Mesenchymal stem cell (in vitro differentiated cells and primary cell): Measurements from ENCODE around the gene FRMD4A.

Experiments
- DNase-seq: peaks from one replicate; pipeline ENCODE4 v3.0.0-alpha.2; 2013
- H2AFZ ChIP-seq: one replicate; pipeline ENCODE4 v1.6.1; 2013; ENCODE audit warnings: low read depth, mild to moderate bottlenecking, control low read depth, inconsistent platforms, low read length, moderate library complexity
- H2AK5ac ChIP-seq: 2 replicates; pipeline ENCODE4 v1.6.1; 2013; ENCODE audit warnings: low read length, moderate library complexity, mild to moderate bottlenecking, inconsistent platforms; ENCODE audit not compliant: severe bottlenecking
- H2BK120ac ChIP-seq: one replicate; pipeline ENCODE4 v1.6.1; 2013; ENCODE audit warnings: low read depth, mild to moderate bottlenecking, inconsistent platforms, low read length, moderate library complexity
- H2BK12ac ChIP-seq, 2 experiments: one replicate each; pipeline ENCODE4 v1.6.1; 2013; ENCODE audit warnings: inconsistent platforms in 2 of 2, low read length in 2 of 2, mild to moderate bottlenecking in 2 of 2, moderate library complexity in 2 of 2, control low read depth in 1 of 2
- H2BK15ac ChIP-seq: one replicate; pipeline ENCODE4 v1.6.1; 2013; ENCODE audit warnings: mild to moderate bottlenecking, low read depth, inconsistent platforms; ENCODE audit not compliant: poor library complexity, severe bottlenecking
- H2BK5ac ChIP-seq: 2 replicates; pipeline ENCODE4 v1.6.1; 2013; ENCODE audit warnings: low read depth, mild to moderate bottlenecking, low read length, control low read depth, inconsistent platforms; ENCODE audit not compliant: poor library complexity, severe bottlenecking
- H3K14ac ChIP-seq, 2 experiments: one replicate each; pipeline ENCODE4 v1.6.1; 2013; ENCODE audit warnings: inconsistent platforms in 2 of 2, low read length in 2 of 2, control low read depth in 1 of 2, mild to moderate bottlenecking in 1 of 2, moderate library complexity in 1 of 2
- H3K18ac ChIP-seq, 2 experiments: one replicate each; pipeline ENCODE4 v1.6.1; 2013; ENCODE audit warnings: inconsistent platforms in 2 of 2, low read length in 2 of 2, control low read depth in 1 of 2, low read depth in 1 of 2, mild to moderate bottlenecking in 1 of 2
- H3K23ac ChIP-seq, 2 experiments: one replicate each; pipeline ENCODE4 v1.6.1; 2013; ENCODE audit warnings: inconsistent platforms in 2 of 2, low read length in 2 of 2, mild to moderate bottlenecking in 2 of 2, moderate library complexity in 2 of 2, control low read depth in 1 of 2
- H3K27ac ChIP-seq: 2 replicates; pipeline ENCODE4 v1.5.1; 2013; ENCODE audit warnings: mild to moderate bottlenecking, moderate library complexity, low read length, control low read depth, inconsistent platforms; ENCODE audit not compliant: poor library complexity, severe bottlenecking
- H3K27me3 ChIP-seq, 2 experiments: 2 replicates each; pipeline versions ENCODE4 v1.6.1 to v1.7.0; 2013; ENCODE audit warnings: low read length in 2 of 2, mild to moderate bottlenecking in 2 of 2, moderate library complexity in 2 of 2, control low read depth in 1 of 2, inconsistent platforms in 1 of 2; ENCODE audit not compliant: control insufficient read depth in 1 of 2, insufficient read depth in 1 of 2
- H3K36me3 ChIP-seq, 2 experiments: 2 replicates each; pipeline versions ENCODE4 v1.6.1 to v1.7.0; 2013; ENCODE audit warnings: low read length in 2 of 2, control low read depth in 1 of 2, inconsistent platforms in 1 of 2, low read depth in 1 of 2, mild to moderate bottlenecking in 1 of 2; ENCODE audit not compliant: insufficient read depth in 2 of 2, control insufficient read depth in 1 of 2
- H3K4ac ChIP-seq, 2 experiments: one replicate each; pipeline ENCODE4 v1.6.1; 2013; ENCODE audit warnings: inconsistent platforms in 2 of 2, low read length in 2 of 2, mild to moderate bottlenecking in 2 of 2, moderate library complexity in 2 of 2, control low read depth in 1 of 2, low read depth in 1 of 2
- H3K4me1 ChIP-seq: 2 replicates; pipeline ENCODE4 v1.6.1; 2013; ENCODE audit warnings: low read depth, low read length, control low read depth; ENCODE audit not compliant: control insufficient read depth, insufficient read depth
- H3K4me2 ChIP-seq: 2 replicates; pipeline ENCODE4 v1.6.1; 2013; ENCODE audit warnings: low read length, mild to moderate bottlenecking, inconsistent platforms; ENCODE audit not compliant: poor library complexity, severe bottlenecking
- H3K4me3 ChIP-seq, 2 experiments: 2 replicates each; pipeline versions ENCODE4 v1.5.1 to v1.7.0; 2013; ENCODE audit warnings: low read length in 2 of 2, mild to moderate bottlenecking in 2 of 2, control low read depth in 1 of 2, low read depth in 1 of 2; ENCODE audit not compliant: insufficient read depth in 1 of 2
- H3K79me1 ChIP-seq: replicated peaks from 2 replicates; pipeline ENCODE4 v1.6.1; 2013; ENCODE audit warnings: mild to moderate bottlenecking, control low read depth, low read length, inconsistent platforms; ENCODE audit not compliant: poor library complexity, severe bottlenecking
- H3K9ac ChIP-seq: 2 replicates; pipeline ENCODE4 v1.7.0; 2013; ENCODE audit warnings: mild to moderate bottlenecking, low read length, moderate library complexity
- H3K9me3 ChIP-seq: 2 replicates; pipeline ENCODE4 v1.7.0; 2013; ENCODE audit warnings: mild to moderate bottlenecking, low read length; ENCODE audit not compliant: control insufficient read depth
- H4K8ac ChIP-seq: one replicate; pipeline ENCODE4 v1.6.1; 2013; ENCODE audit warnings: inconsistent platforms, mild to moderate bottlenecking, low read length, moderate library complexity
- H4K91ac ChIP-seq: one replicate; pipeline ENCODE4 v1.6.1; 2013; ENCODE audit warnings: mild to moderate bottlenecking, low read length, inconsistent platforms
- WGBS: methylation state at CpG from one replicate; pipeline ENCODE4 v1.1.7; 2013; ENCODE audit warnings: mixed read lengths; 5-methylcytosine and 5-hydroxymethylcytosine counted together

FRMD4A gene

DNA sequence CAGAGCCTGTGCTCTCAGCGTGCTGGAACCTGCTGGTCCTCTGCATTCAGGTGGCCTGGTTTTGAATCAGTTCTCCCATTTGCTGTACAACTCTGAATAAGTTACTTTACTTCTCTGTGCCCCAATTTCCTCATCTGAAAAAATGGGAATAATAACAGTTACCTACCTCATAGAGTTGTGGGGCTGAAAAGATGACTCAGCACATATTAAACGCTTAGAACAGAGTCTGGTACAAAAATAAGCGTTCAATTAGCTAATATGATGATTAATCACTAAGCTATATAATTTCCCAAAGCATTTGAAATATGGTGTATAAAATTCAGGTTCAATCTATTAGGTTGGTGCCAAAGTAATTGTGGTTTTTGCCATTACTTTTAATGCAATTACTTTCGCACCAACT, 484.8 kb downstream of the FRMD4A start:
- Histone ChIP-seq H2AK5ac (no peak overlapping the region), H2BK120ac (no peak overlapping the region), H3K14ac (no peak overlapping the region), H3K4me2 (no peak overlapping the region), H3K23ac (no peak overlapping the region), H3K27me3 (no peaks in the 10 kb centered on the region), H3K9ac (no peak overlapping the region), H3K79me1 (peaks cover 41% of the 10 kb centered on the region), H3K4ac (no peak overlapping the region), H2BK5ac (no peak overlapping the region), H2BK15ac (no peak overlapping the region), H3K36me3 (peaks cover 0 to 8% of the 10 kb centered on the region in 2 experiments), H3K18ac (no peak overlapping the region), H4K91ac (no peak overlapping the region), H4K8ac (no peak overlapping the region), H2BK12ac (peak overlapping the region in 1 of 2 experiments; percentile 49), H2AFZ (no peak overlapping the region), H3K4me1 (peaks cover 5% of the 10 kb centered on the region), H3K4me3 (no peak overlapping the region), H3K27ac (no peak overlapping the region), H3K9me3 (no peaks in the 10 kb centered on the region)
- DNase-seq, result no peak
- 46% methylated on average over 1 of the region's 4 CpGs for WGBS

DNA sequence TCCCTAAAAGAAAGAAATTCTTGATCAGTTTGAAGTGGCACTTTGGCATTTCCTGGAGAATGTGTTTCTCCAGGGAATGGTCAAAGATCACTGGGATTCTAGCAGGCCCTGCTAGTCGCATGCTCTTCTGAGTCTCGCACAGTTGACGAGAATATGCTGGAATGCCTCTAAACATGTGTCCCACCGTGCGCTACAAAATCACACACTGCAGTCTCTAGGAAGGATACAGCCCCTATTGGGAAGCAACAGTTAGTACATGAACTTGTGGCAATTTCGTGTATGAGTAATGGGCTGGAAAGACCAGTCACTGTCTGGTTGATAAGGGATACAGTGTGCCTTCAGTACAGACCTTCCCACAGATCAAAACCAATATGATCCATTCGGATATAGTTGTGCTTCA, 486.1 kb downstream of the FRMD4A start:
- no peak overlapping the region for H2BK5ac ChIP-seq
- H3K14ac ChIP-seq, result no peak overlapping the region
- peaks cover 0 to 8% of the 10 kb centered on the region in 2 experiments for H3K36me3 ChIP-seq
- DNase-seq, result peak; percentile 70
- H3K27me3 ChIP-seq, result no peaks in the 10 kb centered on the region
- no peak overlapping the region for H2BK120ac ChIP-seq
- H3K4ac ChIP-seq, result peak overlapping the region in 1 of 2 experiments; percentile 47
- peaks cover 10% of the 10 kb centered on the region for H3K4me1 ChIP-seq
- H3K4me3 ChIP-seq, result no peak overlapping the region
- H3K9me3 ChIP-seq, result no peaks in the 10 kb centered on the region
- no peak overlapping the region for H3K4me2 ChIP-seq
- H2AFZ ChIP-seq, result no peak overlapping the region
- H3K18ac ChIP-seq, result peak overlapping the region in 1 of 2 experiments; percentile 1
- H4K8ac ChIP-seq, result no peak overlapping the region
- no peak overlapping the region for H4K91ac ChIP-seq
- H3K23ac ChIP-seq, result no peak overlapping the region
- H2AK5ac ChIP-seq, result no peak overlapping the region
- no peak overlapping the region for H2BK15ac ChIP-seq
- 33% methylated on average over 6 of the region's 7 CpGs for WGBS
- no peak overlapping the region for H2BK12ac ChIP-seq
- no peak overlapping the region for H3K27ac ChIP-seq
- no peak overlapping the region for H3K9ac ChIP-seq
- H3K79me1 ChIP-seq, result peaks cover 41% of the 10 kb centered on the region

- 93% methylated on average over 3 of the region's 3 CpGs for WGBS
- no peak overlapping the region for H3K4me3 ChIP-seq
- H4K91ac ChIP-seq, result no peak overlapping the region
- no peak overlapping the region for H2BK5ac ChIP-seq
- H4K8ac ChIP-seq, result no peak overlapping the region
- H2BK120ac ChIP-seq, result no peak overlapping the region
- no peak for DNase-seq
- no peak overlapping the region for H3K4ac ChIP-seq
- H3K4me1 ChIP-seq, result peaks cover 13% of the 10 kb centered on the region
- no peak overlapping the region for H3K23ac ChIP-seq
- no peak overlapping the region for H2AK5ac ChIP-seq
- H3K4me2 ChIP-seq, result no peak overlapping the region
- H3K9me3 ChIP-seq, result no peaks in the 10 kb centered on the region
- H3K36me3 ChIP-seq, result no peaks in the 10 kb centered on the region
- no peaks in the 10 kb centered on the region for H3K27me3 ChIP-seq
- H3K27ac ChIP-seq, result no peak overlapping the region
- no peak overlapping the region for H3K14ac ChIP-seq
- H2BK12ac ChIP-seq, result no peak overlapping the region
- H3K9ac ChIP-seq, result no peak overlapping the region
- peaks cover 31% of the 10 kb centered on the region for H3K79me1 ChIP-seq
- no peak overlapping the region for H3K18ac ChIP-seq
- H2AFZ ChIP-seq, result no peak overlapping the region
- no peak overlapping the region for H2BK15ac ChIP-seq
Observed at GRCh38 chr10:13842117-13842516, 488.6 kb downstream of the FRMD4A start.

DNA sequence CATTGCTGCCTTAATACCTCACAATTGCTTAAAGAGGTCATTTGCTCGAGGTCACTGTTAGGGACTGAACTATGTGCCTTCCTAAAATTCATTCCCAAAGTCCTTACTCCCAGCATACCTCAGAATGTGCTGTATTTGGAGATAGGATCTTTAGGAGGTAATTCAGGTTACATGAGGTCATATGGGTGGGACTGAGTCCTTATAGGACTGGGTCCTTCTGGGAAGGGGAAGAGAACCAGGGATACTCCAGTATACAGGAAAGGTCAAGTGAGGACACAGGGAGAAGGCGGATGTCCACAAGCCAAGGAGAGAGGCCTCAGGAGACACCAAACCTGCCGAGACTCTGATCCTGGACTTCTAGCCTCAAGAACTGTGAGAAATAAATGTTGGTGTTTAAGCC, 490.7 kb downstream of the FRMD4A start:
- Histone ChIP-seq H4K91ac (peak overlapping the region; percentile 77), H2BK15ac (no peak overlapping the region), H3K18ac (peak overlapping the region; percentile 38 to 44), H2BK5ac (no peak overlapping the region), H3K9me3 (no peaks in the 10 kb centered on the region), H4K8ac (no peak overlapping the region), H3K4me2 (no peak overlapping the region), H3K23ac (no peak overlapping the region), H3K36me3 (no peaks in the 10 kb centered on the region), H3K79me1 (peaks cover 24% of the 10 kb centered on the region), H2BK120ac (peak overlapping the region; percentile 51), H3K4ac (peak overlapping the region; percentile 11 to 15), H2BK12ac (peak overlapping the region; percentile 44 to 84), H3K14ac (no peak overlapping the region), H3K27ac (peak overlapping the region; percentile 45), H3K9ac (peak overlapping the region; percentile 59), H3K27me3 (no peaks in the 10 kb centered on the region), H2AFZ (no peak overlapping the region), H2AK5ac (peak overlapping the region; percentile 13), H3K4me1 (peaks cover 15% of the 10 kb centered on the region), H3K4me3 (peak overlapping the region in 1 of 2 experiments; percentile 26)
- peak; percentile 52 for DNase-seq
- WGBS, result 48% methylated on average over 2 of the region's 3 CpGs
